GM19395 (cell line): ENCODE results near the gene NCAN.
"Not testable (repeated sequence)": the region's sequence is repeated elsewhere in the genome, so short reads cannot be mapped to it uniquely, and the experiment has no call there.

Source experiments
- ATAC-seq: cut with Tn5 transposase; IDR thresholded peaks from one replicate; pipeline ENCODE4 v1.9.1; 2021; ENCODE audit warnings: mild to moderate bottlenecking, moderate library complexity; ENCODE audit not compliant: unreplicated experiment

The NCAN gene

GRCh38 chr19:19223636-19224035 is 11.9 kb downstream of the NCAN start:
- no peak for ATAC-seq

- no peak for ATAC-seq
Measured at GRCh38 chr19:19224150-19224851, 12.5 kb downstream of the NCAN start.

- ATAC-seq = no peak
Measured at GRCh38 chr19:19224852-19225494, 13.2 kb downstream of the NCAN start.

- ATAC-seq = no peak
Measured at GRCh38 chr19:19226204-19226603, 14.4 kb downstream of the NCAN start.

- ATAC-seq = no peak
Measured at GRCh38 chr19:19226663-19227062, 14.9 kb downstream of the NCAN start.

GRCh38 chr19:19227217-19227616 is 15.5 kb downstream of the NCAN start:
- no peak for ATAC-seq

GRCh38 chr19:19229701-19230100 is 17.9 kb downstream of the NCAN start:
- no peak for ATAC-seq

GRCh38 chr19:19230999-19231398 is 19.2 kb downstream of the NCAN start:
- no peak for ATAC-seq

- ATAC-seq = no peak
Measured at GRCh38 chr19:19232261-19232721, 20.5 kb downstream of the NCAN start.

- no peak for ATAC-seq
Measured at GRCh38 chr19:19234220-19234816, 22.6 kb downstream of the NCAN start.

GRCh38 chr19:19236173-19236572 is 24.4 kb downstream of the NCAN start:
- ATAC-seq = no peak

GRCh38 chr19:19238126-19238894 is 26.6 kb downstream of the NCAN start:
- no peak for ATAC-seq

- no peak for ATAC-seq
Measured at GRCh38 chr19:19239675-19240074, 27.9 kb downstream of the NCAN start.

- ATAC-seq = no peak
Measured at GRCh38 chr19:19240476-19240875, 28.7 kb downstream of the NCAN start.

GRCh38 chr19:19250196-19250801 is 38.5 kb downstream of the NCAN start:
- no peak for ATAC-seq

- not testable (repeated sequence) for ATAC-seq
Measured at GRCh38 chr19:19253409-19253808, 41.7 kb downstream of the NCAN start.

GRCh38 chr19:19256072-19256969 is 44.6 kb downstream of the NCAN start:
- ATAC-seq = no peak

- no peak for ATAC-seq
Measured at GRCh38 chr19:19257137-19257536, 45.4 kb downstream of the NCAN start.

GRCh38 chr19:19257836-19258588 is 46.3 kb downstream of the NCAN start:
- ATAC-seq = no peak
